ENCODE data around the gene FAM184B.

- TF ChIP-seq EZH2 (IDR thresholded peaks at IDR 0.05; ENCODE audit: insufficient read depth, poor library complexity, severe bottlenecking), result no peak
- no peak for TF ChIP-seq EZH2phosphoT487 (IDR thresholded peaks at IDR 0.05; ENCODE audit: insufficient read depth, low read depth)
Observed at GRCh38 chr4:17807446-17807845, 26.0 kb upstream of the FAM184B start.

Data from GM23248 (cell line).